A673 (cell line): ENCODE data around the gene UVRAG. TPM values are rescaled to one million over a fixed set of nuclear protein-coding genes. Genes with fewer than 3 reads are reported as not detected.

Source experiments
- BruUV-seq: library from RNA; stranded (reverse); fragments of 400-500 nt; replicated peaks from 2 replicates; lab custom pipeline; 2021; lab: Mats Ljungman, UMichigan
- CTCF ChIA-PET: fragments of 300-600 bp; sonication (Branson Sonifier 250); formaldehyde crosslinking; loops from one replicate; lab custom pipeline; 2022; ENCODE audit warnings: antibody characterized with exemption; lab: Charles Lee
- POLR2A ChIA-PET: fragments of 300-600 bp; sonication (Branson Sonifier 250); formaldehyde crosslinking; loops from one replicate; lab custom pipeline; 2022; ENCODE audit warnings: antibody characterized with exemption; ENCODE audit not compliant: low non-redundant PET; lab: Charles Lee
- DNase-seq: peaks from one replicate; pipeline ENCODE4 v3.0.0-alpha.2; 2015; ENCODE audit warnings: low spot score
- H3K27ac ChIP-seq: fragments of 200-600 bp; sonication (generic); 2 replicates; pipeline ENCODE4 v1.5.1; 2016; ENCODE audit warnings: mixed run types, low read depth, mild to moderate bottlenecking, mixed read lengths, antibody characterized with exemption, low read length; ENCODE audit not compliant: poor library complexity, severe bottlenecking
- H3K27me3 ChIP-seq: fragments of 200-600 bp; sonication (generic); replicated peaks from 2 replicates; pipeline ENCODE4 v1.6.1; 2017; ENCODE audit warnings: mixed run types, low read depth, mild to moderate bottlenecking, mixed read lengths, antibody characterized with exemption, low read length; ENCODE audit not compliant: insufficient read depth, poor library complexity
- H3K36me3 ChIP-seq: fragments of 200-600 bp; sonication (generic); 2 replicates; pipeline ENCODE4 v1.6.1; 2016; ENCODE audit warnings: mixed run types, mild to moderate bottlenecking, mixed read lengths, antibody characterized with exemption, low read length; ENCODE audit not compliant: insufficient read depth, poor library complexity, severe bottlenecking
- H3K4me1 ChIP-seq: fragments of 200-600 bp; sonication (generic); 2 replicates; pipeline ENCODE4 v1.6.1; 2017; ENCODE audit warnings: mixed run types, mild to moderate bottlenecking, mixed read lengths, antibody characterized with exemption, low read length; ENCODE audit not compliant: insufficient read depth, poor library complexity, severe bottlenecking
- H3K4me3 ChIP-seq: fragments of 200-600 bp; sonication (generic); 2 replicates; pipeline ENCODE4 v1.5.1; 2016; ENCODE audit warnings: low read depth, mixed run types, mild to moderate bottlenecking, mixed read lengths, low read length; ENCODE audit not compliant: poor library complexity, severe bottlenecking
- H3K9me3 ChIP-seq: fragments of 200-600 bp; sonication (generic); 2 replicates; pipeline ENCODE4 v1.6.1; 2016; ENCODE audit warnings: mixed run types, low read depth, mild to moderate bottlenecking, mixed read lengths, antibody characterized with exemption, low read length; ENCODE audit not compliant: poor library complexity, severe bottlenecking
- EZH2 ChIP-seq: fragments of 200-600 bp; sonication (generic); IDR thresholded peaks from 2 replicates; pipeline ENCODE4 v1.6.1; 2017; ENCODE audit warnings: borderline replicate concordance, low read depth, mild to moderate bottlenecking, mixed read lengths, antibody characterized with exemption, low read length; ENCODE audit not compliant: poor library complexity, severe bottlenecking
- intact Hi-C: fragments of 100-400 bp; cut with micrococcal nuclease; formaldehyde crosslinking; loops from one replicate; pipeline ENCODE4 v1.10.0; 2022; ENCODE audit not compliant: unreplicated experiment
- total RNA-seq: library from RNA; stranded (reverse); gene quantifications from 2 replicates; pipeline ENCODE4 v1.2.3, GENCODE V29; 2021
- TF ChIP-seq, protein P1 (sequence below): fragments of 300-800, 200-600 bp; sonication (generic); conservative IDR thresholded peaks from 2 replicates; pipeline ENCODE4 v1.5.1; 2017; ENCODE audit warnings: low read depth, mild to moderate bottlenecking, antibody characterized with exemption, low read length, moderate library complexity, mixed read lengths

The UVRAG gene
- total RNA-seq, 1 experiment from 2014 or later = 21.1 TPM

DNA sequence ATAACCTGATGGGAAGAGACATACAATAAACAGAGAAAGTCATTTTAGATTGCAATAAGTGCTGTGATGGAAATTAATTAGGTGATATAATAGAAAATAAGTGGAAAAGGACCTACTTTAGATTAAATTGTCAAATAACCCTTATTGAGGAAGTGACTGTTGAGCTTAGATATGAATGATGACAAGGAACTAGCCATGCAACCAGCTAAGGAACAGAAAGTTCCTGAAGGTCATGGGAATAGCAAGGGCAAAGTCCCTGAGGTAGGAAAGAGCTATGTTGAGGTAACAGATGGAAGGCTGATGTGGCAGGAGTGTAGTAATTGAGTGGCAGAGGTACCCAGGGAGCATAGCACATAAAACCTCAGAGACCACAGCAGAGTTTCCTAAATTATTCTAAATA, 256.1 kb downstream of the UVRAG start:
- BruUV-seq = no TSS peak
- Histone ChIP-seq H3K36me3 (no peaks in the 10 kb centered on the region), H3K4me1 (peaks cover 24% of the 10 kb centered on the region), H3K9me3 (no peaks in the 10 kb centered on the region), H3K27ac (no peak overlapping the region), H3K4me3 (no peak overlapping the region), H3K27me3 (no peaks in the 10 kb centered on the region)
- ChIA-PET POLR2A (no interaction called here), CTCF (no interaction called here)
- intact Hi-C loops = no loop called here
- no peak for TF ChIP-seq EZH2
- TF ChIP-seq, protein P1, sequence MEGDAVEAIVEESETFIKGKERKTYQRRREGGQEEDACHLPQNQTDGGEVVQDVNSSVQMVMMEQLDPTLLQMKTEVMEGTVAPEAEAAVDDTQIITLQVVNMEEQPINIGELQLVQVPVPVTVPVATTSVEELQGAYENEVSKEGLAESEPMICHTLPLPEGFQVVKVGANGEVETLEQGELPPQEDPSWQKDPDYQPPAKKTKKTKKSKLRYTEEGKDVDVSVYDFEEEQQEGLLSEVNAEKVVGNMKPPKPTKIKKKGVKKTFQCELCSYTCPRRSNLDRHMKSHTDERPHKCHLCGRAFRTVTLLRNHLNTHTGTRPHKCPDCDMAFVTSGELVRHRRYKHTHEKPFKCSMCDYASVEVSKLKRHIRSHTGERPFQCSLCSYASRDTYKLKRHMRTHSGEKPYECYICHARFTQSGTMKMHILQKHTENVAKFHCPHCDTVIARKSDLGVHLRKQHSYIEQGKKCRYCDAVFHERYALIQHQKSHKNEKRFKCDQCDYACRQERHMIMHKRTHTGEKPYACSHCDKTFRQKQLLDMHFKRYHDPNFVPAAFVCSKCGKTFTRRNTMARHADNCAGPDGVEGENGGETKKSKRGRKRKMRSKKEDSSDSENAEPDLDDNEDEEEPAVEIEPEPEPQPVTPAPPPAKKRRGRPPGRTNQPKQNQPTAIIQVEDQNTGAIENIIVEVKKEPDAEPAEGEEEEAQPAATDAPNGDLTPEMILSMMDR = no peak
- no peak for DNase-seq

DNA sequence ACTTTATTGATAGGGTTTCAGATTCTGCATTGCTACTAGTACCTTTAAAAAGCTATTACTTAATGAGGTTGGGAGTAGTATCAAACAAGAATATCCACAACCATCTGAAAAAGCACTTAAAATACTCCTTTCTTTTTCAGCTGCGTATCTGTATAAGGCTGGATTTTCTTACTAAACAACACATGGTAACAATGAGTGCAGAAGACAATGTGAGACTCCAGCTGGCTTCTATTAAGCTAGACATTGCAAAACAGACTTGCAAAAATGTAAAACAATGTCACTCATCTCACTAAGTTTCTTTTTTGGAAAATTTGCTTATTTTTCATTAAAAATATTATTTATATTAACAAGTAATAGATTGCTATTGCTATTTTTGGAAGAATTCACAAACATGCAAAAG, 258.7 kb downstream of the UVRAG start:
- POLR2A ChIA-PET = interaction anchor here (0.6 kb wide), 1 partner anchor 158 kb away, joined by 4 read pairs; no protein-coding TSS in a partner anchor
- TF ChIP-seq, protein P1 = no peak
- TF ChIP-seq EZH2 = no peak
- DNase-seq = peak; percentile 29
- H3K9me3 ChIP-seq = no peaks in the 10 kb centered on the region
- CTCF ChIA-PET = no interaction called here
- H3K27me3 ChIP-seq = no peaks in the 10 kb centered on the region
- H3K4me3 ChIP-seq = no peak overlapping the region
- no peaks in the 10 kb centered on the region for H3K36me3 ChIP-seq
- no peak overlapping the region for H3K27ac ChIP-seq
- H3K4me1 ChIP-seq = peaks cover 34% of the 10 kb centered on the region
- BruUV-seq = no TSS peak
- intact Hi-C loops = no loop called here

DNA sequence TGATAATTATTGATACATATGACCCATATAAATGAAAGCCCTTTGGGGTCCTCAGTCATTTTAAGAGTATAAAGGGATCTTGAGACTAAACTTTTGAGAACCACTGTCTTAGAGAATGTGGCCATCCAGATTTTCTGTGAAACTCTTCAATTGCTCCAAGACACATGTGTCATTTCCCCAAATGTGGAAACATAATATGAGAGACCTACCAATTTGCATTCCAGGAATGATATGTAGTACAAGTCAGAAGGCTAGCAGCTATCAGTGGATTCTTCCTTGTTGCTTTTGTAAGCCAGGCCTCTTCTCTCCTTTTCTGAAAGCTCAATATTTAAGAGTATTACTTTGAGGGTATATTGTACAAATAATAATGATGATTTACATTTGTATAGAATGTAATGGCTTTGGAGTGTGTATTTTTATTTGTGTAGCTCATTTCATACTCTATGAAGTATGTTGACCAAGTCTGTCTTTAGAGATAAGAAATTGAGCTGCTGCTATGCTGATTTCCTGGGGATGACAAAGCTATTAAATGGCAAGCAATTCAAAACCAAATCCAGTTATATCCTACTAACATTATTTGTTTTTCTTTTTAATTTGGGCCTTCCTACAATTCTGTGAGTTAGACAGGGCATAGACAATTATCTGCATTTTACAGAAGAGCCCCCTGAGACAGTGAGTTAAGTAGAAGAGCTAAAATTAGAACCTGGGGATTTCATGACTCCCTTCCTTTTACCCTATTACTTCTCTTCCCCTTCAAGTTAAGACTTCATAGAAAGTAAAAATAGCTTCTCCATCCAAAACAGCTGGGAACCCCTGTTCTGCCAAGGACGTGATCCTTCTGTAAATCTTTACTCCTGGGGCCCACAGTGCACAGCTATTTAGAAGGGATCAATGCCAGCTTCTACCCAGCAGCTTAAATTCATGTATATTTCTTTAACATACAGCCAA, 259.4 kb downstream of the UVRAG start:
- no peaks in the 10 kb centered on the region for H3K9me3 ChIP-seq
- TF ChIP-seq, protein P1 = no peak
- TF ChIP-seq EZH2 = no peak
- BruUV-seq = no TSS peak
- DNase-seq = peak; percentile 61
- ChIA-PET POLR2A (interaction anchor here (0.5 to 0.6 kb wide), 2 partner anchors 159 to 782 kb away, joined by 3 to 4 read pairs; no protein-coding TSS in a partner anchor), CTCF (no interaction called here)
- peaks cover 34% of the 10 kb centered on the region for H3K4me1 ChIP-seq
- H3K27me3 ChIP-seq = no peaks in the 10 kb centered on the region
- peak overlapping the region; percentile 38 for H3K27ac ChIP-seq
- intact Hi-C loops = no loop called here
- no peaks in the 10 kb centered on the region for H3K36me3 ChIP-seq
- no peak overlapping the region for H3K4me3 ChIP-seq
